Stimulated activated CD8-positive, alpha-beta memory T cell treated with anti-CD3 and anti-CD28 coated beads, Interleukin-12 subunit alpha, Interleukin-12 subunit beta, amount 100 ng/mL, for 24 hours (primary cell): ENCODE measurements around the gene ABHD5.

Experiments
- DNase-seq: peaks from one replicate; pipeline ENCODE4 v3.0.0-alpha.2; 2020; ENCODE audit errors: extremely low read depth

ABHD5 gene

DNA sequence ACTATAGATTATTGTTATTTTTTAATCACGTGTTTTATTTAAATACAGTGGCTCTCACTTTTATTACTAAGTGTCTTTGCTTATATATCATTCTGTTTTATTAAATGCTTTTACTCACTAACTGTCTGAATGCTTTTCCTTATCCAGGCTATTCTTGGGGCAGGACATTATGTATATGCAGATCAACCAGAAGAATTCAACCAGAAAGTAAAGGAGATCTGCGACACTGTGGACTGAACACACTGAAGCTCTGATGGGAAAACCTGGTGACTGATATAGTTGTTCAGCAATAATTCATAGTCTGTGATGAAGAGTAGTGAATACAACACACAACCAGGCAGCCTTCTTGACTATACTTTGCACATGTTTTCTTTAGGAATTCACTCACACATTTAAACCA is 27.6 kb downstream of the ABHD5 start:
- no peak for DNase-seq

DNA sequence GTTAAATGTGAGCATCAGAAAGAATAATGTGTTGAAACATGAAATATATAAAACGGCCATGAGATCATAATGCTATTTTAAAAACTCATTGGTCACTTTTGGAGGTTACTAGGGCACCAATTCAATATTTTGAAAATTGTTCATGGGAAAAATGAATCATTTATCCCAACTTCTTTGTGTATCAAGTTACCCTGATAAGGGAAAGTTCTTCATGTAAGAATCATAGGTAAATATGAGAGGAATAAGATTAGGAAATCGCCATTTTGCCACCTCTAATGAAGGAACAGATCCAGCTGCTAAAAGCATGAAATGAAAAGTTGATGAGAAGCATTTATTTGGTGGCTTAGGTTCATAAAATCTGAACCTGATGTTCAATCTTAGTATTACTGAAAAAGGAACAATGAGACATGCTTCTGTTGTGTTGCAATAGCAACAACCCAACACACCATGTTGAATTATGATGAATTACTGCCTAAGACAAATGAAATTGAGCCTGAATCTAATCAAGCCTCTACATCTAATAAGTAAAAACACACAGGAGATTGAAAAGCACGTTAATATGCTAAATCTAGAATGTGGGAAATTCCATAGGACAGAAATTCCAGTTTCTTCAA is 32.5 kb downstream of the ABHD5 start:
- DNase-seq, result no peak

DNA sequence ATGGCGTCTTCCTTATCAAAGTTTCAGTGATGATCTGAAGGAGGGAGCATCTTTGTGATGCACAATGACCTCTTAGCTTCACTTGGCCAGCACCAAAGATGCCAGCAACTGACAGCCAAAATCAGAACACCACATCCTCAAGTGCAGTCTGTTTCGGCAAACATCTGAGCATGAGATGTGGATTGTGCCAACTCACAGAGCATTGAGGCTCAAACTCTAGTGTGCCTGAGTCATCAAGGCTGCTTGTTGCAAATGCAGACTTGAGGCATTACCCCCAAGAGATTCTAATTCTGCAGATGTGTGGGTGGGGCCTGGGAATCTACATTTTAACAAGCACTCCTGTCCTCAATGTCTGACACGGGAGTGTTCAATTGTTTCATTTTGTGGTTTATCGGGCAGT is 35.8 kb downstream of the ABHD5 start:
- DNase-seq, result no peak

GRCh38 chr3:43727930-43728329 is 37.2 kb downstream of the ABHD5 start:
- DNase-seq, result no peak

- no peak for DNase-seq
Observed at GRCh38 chr3:43728476-43728875, 37.7 kb downstream of the ABHD5 start.

DNA sequence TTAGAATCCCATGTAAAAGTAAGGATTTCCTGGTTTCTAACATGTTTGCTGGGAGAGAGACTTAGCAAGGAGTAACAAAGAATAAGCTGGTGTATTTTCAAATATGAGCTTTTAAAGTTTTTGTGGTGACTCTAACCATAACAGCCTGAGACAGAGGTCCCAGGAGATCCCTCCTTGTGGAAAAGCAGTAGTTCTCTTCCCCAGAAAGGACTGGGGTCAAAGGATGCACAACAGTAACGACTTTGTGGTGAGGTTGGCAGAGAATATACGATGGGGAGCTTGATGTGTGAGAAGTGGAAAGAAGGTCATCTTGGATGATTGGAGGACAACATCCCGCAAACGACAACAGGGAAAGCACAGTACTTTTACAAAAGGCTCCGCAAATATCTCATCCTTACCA is 38.2 kb downstream of the ABHD5 start:
- no peak for DNase-seq

GRCh38 chr3:43729707-43730414 is 39.1 kb downstream of the ABHD5 start:
- DNase-seq, result no peak

DNA sequence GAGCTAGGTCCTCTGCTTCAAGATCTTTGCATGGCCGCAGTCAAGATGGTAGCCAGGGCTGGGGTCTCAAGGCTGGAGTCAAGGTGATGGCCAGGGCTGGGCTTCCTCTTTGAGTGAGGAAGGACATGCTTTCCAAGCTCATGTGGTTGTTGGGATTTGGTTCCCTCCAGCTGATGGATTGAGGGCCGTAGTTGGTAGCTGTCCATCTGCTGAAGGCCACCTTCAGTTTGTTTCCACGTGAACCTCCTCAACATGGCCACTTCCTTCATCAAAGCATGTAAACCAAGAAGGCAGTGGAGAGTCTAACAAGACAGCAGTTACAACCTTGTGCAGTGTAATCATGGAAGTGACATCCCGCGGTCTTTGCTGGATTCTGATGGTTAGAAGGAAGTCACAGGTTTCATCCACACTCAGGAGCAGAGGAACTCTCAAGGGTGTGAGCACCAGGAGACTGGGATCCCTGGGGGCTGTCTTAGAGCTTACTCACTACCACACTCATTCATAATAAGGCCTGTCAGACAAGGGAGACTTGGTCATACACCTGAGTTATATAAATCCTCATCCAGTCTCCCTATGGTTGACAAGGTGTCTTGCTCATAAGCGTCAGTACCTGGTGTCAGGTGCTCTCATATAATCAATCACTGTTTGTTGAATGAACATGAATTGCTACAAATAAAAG is 42.1 kb downstream of the ABHD5 start:
- DNase-seq, result no peak

- DNase-seq, result no peak
Observed at GRCh38 chr3:43733459-43734384, 43.0 kb downstream of the ABHD5 start.

DNA sequence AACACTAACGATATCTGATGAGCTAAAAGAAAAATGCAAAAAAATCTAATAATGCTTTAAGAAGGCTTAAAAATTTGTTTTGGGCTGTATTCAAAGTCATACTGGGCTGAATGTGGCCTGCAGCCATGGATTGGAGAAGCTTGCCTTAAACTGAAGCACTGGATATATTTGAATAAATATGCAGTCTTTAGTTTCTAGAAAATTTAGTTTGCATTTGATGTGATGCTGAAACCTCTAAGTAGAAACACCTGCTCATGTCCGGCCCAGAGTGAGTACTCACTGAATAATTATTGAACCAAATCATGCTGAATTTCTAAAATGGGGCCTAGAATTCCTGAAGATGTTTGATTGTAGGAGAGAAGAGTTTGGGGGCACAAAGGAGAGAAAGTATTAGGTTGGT is 43.9 kb downstream of the ABHD5 start:
- no peak for DNase-seq

DNA sequence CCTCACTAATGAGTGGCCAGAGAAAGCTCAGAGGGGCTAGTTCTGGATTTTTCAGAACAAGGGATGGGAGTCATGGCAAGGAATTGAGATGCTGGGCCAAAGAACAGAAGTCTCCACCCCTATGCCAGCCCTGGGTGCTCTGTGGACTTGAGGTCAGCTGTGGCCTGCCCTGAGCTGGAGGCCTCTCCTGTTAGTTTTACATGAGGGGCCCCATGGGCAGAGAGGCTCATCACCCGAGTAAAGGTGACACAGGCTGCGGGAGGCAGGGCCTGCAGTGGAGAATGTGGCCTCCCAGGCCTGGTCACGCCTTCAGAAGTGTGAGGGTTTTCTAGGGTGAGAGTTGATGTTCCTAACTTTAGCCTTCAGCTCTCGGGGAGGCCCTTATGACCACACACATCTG is 44.9 kb downstream of the ABHD5 start:
- no peak for DNase-seq

DNA sequence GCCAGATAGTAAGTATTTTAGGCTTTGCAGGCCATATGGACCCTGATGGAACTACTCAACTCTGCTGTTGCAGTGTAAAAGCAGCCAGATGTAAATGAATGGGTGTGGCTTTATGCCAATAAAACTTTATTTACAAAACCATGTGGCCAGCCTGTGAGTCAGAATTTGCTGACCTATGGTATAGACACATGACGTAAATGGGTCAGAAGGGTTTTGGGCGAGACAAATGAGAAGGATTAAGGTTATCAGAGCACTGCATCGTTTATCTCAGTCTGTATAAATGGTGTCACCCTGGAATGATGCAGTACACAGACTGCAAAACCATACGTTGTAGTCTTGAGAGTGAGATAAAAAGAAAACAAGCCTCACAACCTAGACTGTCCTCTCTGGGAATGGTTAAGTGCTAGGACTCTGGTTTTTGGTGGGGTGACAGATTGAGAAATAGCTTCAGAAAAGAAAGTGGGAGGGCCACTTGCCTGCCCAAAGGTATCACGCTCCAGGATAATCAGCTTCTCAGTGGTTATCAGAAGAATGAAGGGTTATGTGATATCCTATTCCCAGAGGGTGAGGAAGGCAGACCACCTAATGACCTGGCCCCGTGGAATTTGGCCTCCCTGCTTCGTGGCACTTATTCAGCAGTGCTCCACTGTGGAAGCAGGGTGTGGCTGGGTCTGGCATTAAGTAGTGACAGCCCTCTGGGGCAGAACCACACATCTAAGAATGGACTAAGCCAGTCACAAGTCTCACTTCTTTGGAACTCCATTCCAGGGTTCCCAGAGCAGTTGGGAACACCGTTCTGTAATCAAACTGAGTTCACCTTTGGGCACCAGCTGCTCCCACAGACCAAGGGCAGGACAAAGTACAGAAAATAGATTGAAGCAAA is 46.1 kb downstream of the ABHD5 start:
- no peak for DNase-seq

GRCh38 chr3:43738305-43738704 is 47.6 kb downstream of the ABHD5 start:
- no peak for DNase-seq

GRCh38 chr3:43742920-43743319 is 52.2 kb downstream of the ABHD5 start:
- DNase-seq, result no peak

- DNase-seq, result no peak
Observed at GRCh38 chr3:43747641-43748040, 56.9 kb downstream of the ABHD5 start.

DNA sequence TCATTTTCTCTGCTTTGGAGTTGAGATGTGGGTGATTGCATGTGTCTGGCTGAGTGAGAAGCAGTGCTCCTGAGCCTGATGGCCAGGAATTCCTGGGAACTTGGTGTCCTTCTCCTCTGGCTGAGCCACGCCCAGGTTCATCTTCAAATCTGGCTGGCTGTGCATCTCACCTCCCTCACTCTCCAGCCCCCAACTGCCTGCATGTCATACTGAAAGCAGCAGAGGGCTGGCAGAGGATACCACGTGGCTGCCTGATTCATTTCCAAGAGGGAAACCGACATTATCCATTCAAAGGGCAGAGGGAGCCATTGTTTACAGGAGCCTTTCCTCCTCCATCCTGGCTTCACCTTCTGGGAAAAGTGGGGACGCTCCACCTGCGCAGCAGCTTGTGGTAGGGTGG is 57.4 kb downstream of the ABHD5 start:
- DNase-seq, result no peak

- DNase-seq, result no peak
Observed at GRCh38 chr3:43748645-43749044, 57.9 kb downstream of the ABHD5 start.

DNA sequence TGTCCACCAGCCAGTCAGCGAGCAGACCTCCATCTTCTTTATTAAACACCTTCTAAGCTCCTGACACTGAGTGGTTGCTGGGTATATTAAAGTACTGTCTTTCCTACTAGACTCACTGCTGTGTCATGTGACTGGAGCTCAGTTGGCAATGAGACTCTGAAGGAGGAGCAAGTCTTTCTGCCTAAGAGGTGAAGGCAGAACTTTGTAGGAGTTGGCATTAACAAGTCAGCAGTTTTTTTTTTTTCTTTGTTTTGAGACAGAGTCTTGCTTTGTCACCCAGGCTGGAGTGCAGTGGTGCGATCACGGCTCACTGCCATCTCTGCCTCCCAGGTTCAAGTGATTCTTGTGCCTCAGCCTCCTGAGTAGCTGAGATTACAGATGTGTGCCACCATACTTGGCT is 62.2 kb downstream of the ABHD5 start:
- no peak for DNase-seq

DNA sequence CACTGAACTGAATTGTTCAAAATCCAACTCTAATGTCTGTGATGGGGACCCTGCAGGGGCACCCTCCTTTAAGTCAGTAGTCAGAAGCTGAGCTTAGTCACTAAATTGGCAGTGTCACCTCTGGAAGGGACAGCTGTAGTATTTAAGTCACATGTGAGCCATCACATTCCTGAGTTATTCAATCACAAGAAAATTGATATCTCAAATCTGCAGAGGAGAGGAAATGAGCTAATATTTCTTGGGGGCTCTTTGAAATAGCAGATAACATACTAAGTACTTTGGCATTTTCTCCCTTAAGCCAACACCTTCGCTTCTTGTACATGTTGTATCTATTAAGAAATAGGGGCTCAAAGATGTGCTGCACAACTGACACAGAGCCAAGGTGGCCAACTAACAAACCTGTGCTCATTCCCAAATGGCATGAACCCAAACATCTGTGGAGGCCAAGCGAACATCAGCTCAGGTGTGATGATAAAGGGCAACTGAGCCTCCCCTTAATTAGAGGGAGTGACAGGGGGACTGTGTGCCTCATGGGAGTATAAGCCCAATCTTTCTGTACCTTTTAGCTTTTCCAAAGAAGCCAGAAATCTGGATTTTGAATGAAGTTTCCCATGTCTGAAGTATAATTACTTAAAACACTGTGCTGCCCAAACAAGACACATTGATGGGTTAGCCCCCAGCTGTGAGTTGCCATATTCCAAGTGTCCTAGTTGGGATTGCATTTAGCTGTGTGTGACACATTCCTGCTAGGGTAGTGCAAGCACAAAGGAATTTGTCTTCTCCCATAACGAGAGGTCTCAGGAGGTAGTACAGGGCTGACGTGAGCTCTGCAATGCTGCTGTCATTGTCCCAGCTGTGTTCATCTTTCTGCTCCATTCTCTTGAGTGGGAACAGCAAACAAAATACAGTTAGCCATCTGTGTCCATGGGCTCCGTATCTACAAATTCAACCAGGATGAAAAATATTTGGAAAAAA is 63.3 kb downstream of the ABHD5 start:
- no peak for DNase-seq
